Measurements from ENCODE around the gene THBS2. TPM values are rescaled to one million over a fixed set of nuclear protein-coding genes. Genes with fewer than 3 reads are reported as not detected.
A peak's percentile ranks its signal among the peaks of the same experiment; 100 is the strongest.

THBS2 gene
- total RNA-seq, 1 donor from 2014 or later: 104 TPM

- intact Hi-C loops (cut with DNase I): no loop called here
- no peak for ATAC-seq
- DNase-seq (ENCODE audit: low spot score): peak; percentile 53
Measured at GRCh38 chr6:169236988-169237387, 16.7 kb downstream of the THBS2 start.

GRCh38 chr6:169236545-169236944 is 17.1 kb downstream of the THBS2 start:
- intact Hi-C loops (cut with DNase I): no loop called here
- DNase-seq (ENCODE audit: low spot score): peak; percentile 47
- no peak for ATAC-seq

- DNase-seq (ENCODE audit: low spot score): peak; percentile 45
Measured at GRCh38 chr6:169235286-169235685, 18.4 kb downstream of the THBS2 start.

GRCh38 chr6:169234634-169235033 is 19.0 kb downstream of the THBS2 start:
- intact Hi-C loops (cut with DNase I): no loop called here
- DNase-seq (ENCODE audit: low spot score) (peak; percentile 55), ATAC-seq (no peak)

More at GRCh38 chr6:169235286-169235685, 18.4 kb downstream of the THBS2 start:
- no peak for ATAC-seq
- intact Hi-C loops (cut with DNase I): no loop called here

DNA sequence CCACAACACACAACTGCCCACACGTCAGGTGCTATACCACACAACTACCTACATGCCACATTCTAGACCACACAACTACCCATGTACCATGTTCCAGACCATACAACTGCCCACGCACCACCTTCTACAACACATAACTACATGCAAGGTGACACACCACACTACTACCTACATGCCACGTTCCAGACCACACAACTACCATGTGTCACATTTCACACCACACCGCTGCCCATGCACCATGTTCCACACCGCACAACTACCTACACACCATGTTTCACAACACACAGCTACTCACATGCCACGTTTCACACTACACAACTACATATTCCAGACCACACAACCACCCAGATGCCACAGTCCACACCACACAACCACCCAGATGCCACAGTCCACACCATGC is 19.8 kb downstream of the THBS2 start:
- no peak for ATAC-seq
- intact Hi-C loops (cut with DNase I): no loop called here
- DNase-seq (ENCODE audit: low spot score): peak; percentile 42

GRCh38 chr6:169233181-169233580 is 20.5 kb downstream of the THBS2 start:
- DNase-seq (ENCODE audit: low spot score): peak; percentile 55
- no peak for ATAC-seq
- intact Hi-C loops (cut with DNase I): no loop called here

- DNase-seq (ENCODE audit: low spot score): peak; percentile 58
- intact Hi-C loops (cut with DNase I): no loop called here
- peak; percentile 3 for ATAC-seq
Measured at GRCh38 chr6:169232507-169232931, 21.1 kb downstream of the THBS2 start.

DNA sequence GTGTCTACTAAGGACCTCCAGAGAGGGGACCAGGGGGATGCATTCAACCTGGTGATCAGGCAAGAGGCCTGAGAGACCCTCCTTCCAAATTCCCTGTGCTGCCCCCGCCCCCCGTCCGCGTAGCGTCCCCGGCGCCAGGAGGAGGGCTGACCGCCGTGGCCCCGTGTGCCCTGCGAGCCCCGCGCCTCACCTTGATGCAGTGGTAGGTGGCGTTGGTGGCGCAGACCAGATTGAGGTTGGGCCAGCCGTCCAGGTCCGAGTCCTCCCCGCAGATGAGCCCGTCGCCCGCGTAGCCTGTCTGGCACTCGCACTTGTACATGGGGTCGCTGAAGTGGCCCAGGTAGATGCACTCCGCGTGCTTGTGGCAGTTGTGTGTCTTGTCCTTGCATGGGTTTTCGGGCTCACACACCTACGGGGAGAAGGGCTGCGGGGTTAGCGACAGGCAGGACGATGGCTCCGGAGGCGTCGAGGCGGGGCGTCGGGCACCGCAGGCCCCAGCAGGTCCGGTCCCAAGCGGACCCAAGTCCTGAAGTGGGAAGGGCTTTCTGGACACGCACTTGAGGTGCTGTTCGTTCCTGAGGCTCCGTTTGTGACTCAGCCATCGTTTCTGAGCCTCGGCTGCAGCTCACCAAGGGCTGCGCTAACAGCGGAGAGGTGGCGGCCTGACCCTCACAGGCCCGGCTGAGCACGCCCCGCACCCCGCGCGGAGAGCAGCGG is 21.7 kb downstream of the THBS2 start:
- intact Hi-C loops (cut with DNase I): no loop called here
- ATAC-seq (no peak), DNase-seq (ENCODE audit: low spot score) (peak; percentile 58)

DNA sequence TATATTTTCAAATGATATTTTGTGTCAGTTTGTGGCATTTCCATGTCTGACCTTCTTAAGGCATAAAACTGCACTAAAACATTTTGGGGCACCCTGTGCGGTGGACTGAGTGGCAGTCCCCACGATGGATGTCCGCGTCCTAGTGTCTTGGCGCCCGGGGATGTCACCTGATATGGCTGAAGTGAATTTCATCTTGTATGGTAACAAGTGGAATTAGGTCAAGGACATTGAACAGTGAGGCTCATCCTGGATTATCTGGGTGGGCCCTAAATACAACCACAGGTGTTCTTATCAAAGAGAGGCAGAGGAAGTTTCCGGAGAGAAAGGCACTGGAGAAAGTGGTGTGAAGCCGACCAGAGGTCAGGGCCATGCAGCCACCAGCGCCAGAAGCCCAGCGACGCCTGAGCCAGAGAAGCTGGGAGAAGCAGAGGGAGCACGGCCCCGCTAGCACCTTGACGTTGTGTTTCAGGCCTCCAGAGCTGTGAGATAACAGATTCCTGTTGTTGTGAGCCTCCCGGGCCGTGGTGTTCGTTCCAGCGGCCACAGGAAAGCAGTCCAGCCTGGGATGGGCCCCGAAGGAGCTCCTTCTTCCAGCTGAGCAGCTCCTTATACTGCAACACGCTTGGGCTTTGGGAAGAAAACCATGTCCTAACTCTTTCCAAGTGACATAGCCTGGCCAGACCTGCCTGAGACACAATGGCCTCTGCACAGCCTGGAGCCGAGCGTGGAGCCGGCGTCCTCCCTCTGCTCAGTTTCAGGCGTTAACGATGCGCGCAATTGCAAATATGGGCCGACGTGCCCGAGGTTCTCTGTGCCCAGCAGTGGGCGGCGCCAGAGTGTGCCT is 22.5 kb downstream of the THBS2 start:
- ATAC-seq (peak; percentile 10), DNase-seq (ENCODE audit: low spot score) (peak; percentile 60)
- intact Hi-C loops (cut with DNase I): no loop called here

DNA sequence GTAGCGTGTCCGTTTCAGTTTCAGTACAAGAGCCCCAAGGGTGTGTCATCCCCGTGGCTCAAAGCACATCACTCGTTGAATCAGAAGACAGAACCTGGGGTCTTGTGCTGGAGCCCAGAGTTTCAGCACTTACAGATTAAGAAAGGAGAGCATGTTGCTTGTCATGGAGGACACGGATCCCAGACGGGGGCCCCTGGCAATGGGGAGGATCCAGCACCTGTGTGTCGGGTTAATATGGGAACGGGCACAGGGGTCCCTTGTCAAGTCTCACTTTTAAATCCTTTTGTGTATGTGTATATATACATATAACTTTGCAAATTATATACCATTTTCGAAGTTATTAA is 23.4 kb downstream of the THBS2 start:
- DNase-seq (ENCODE audit: low spot score) (peak; percentile 37), ATAC-seq (no peak)
- intact Hi-C loops (cut with DNase I): no loop called here

GRCh38 chr6:169229615-169230321 is 23.9 kb downstream of the THBS2 start:
- ATAC-seq (peak; percentile 44), DNase-seq (ENCODE audit: low spot score) (peak; percentile 57)
- intact Hi-C loops (cut with DNase I): no loop called here

GRCh38 chr6:169227116-169227515 is 26.5 kb downstream of the THBS2 start:
- intact Hi-C loops (cut with DNase I): no loop called here
- DNase-seq (ENCODE audit: low spot score) (no peak), ATAC-seq (no peak)

DNA sequence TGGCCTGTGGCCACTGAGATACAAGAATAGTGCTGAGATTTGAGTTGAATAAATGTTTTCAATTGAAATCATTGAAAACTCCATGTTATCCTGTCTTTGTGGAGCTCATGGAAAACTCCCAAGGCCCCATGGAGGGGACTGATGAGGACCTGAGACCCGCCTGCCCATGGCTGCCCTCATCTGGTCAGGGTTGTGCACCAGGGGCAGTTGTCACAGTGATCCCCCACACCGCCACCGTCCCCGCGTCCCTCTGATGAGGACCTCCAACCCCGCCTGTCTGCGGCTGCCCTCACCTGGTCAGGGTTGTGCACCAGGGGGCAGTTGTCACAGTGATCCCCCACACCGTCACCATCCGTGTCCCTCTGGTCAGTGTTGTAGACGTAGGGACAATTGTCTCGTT is 27.8 kb downstream of the THBS2 start:
- DNase-seq (ENCODE audit: low spot score): no peak
- ATAC-seq: no peak
- intact Hi-C loops (cut with DNase I): no loop called here

- DNase-seq (ENCODE audit: low spot score): no peak
- ATAC-seq: no peak
- intact Hi-C loops (cut with DNase I): no loop called here
Measured at GRCh38 chr6:169225131-169225576, 28.5 kb downstream of the THBS2 start.

- intact Hi-C loops (cut with DNase I): no loop called here
- ATAC-seq: no peak
- DNase-seq (ENCODE audit: low spot score): no peak
Measured at GRCh38 chr6:169224716-169225115, 28.9 kb downstream of the THBS2 start.

- ATAC-seq (peak; percentile 4), DNase-seq (ENCODE audit: low spot score) (peak; percentile 35)
- intact Hi-C loops (cut with DNase I): no loop called here
Measured at GRCh38 chr6:169224185-169224695, 29.4 kb downstream of the THBS2 start.

GRCh38 chr6:169223006-169223405 is 30.6 kb downstream of the THBS2 start:
- intact Hi-C loops (cut with DNase I): no loop called here
- DNase-seq (ENCODE audit: low spot score) (peak; percentile 53), ATAC-seq (no peak)

GRCh38 chr6:169222126-169222525 is 31.5 kb downstream of the THBS2 start:
- intact Hi-C loops (cut with DNase I): no loop called here
- peak; percentile 56 for DNase-seq (ENCODE audit: low spot score)
- no peak for ATAC-seq

- ATAC-seq (no peak), DNase-seq (ENCODE audit: low spot score) (peak; percentile 43)
- intact Hi-C loops (cut with DNase I): no loop called here
Measured at GRCh38 chr6:169221264-169221663, 32.4 kb downstream of the THBS2 start.

Measured in sciatic nerve (tissue), 2 donors.